Stimulated activated CD4-positive, alpha-beta T cell treated with anti-CD3 and anti-CD28 coated beads, Interleukin-15, amount 100 ng/mL, for 48 hours (primary cell): ENCODE results near the gene SIRPB2.

Source experiments
- DNase-seq, 2 donors: peaks; one replicate each; pipeline ENCODE4 v3.0.0-alpha.2; 2020; ENCODE audit warnings: low read depth in 2 of 2

The SIRPB2 gene

DNA sequence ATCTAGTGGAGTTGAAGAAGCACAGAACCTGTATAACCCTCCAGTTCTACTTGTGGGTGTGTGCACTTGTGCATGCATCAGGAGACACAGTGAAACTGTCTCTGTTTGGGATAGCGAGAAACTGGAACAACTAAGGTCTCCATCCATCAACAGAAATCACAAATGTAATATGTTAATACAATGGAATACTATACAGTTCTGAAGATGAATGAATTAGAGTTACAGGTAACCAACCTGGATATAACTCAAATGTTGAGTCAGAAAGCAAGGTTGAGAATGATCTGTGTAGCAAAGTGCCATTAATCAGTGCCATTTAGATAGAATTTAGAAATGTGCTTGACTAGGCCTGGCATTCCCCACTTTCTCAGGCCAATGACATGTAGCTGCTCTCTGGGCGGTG is 20.0 kb downstream of the SIRPB2 start:
- DNase-seq, result no peak

DNA sequence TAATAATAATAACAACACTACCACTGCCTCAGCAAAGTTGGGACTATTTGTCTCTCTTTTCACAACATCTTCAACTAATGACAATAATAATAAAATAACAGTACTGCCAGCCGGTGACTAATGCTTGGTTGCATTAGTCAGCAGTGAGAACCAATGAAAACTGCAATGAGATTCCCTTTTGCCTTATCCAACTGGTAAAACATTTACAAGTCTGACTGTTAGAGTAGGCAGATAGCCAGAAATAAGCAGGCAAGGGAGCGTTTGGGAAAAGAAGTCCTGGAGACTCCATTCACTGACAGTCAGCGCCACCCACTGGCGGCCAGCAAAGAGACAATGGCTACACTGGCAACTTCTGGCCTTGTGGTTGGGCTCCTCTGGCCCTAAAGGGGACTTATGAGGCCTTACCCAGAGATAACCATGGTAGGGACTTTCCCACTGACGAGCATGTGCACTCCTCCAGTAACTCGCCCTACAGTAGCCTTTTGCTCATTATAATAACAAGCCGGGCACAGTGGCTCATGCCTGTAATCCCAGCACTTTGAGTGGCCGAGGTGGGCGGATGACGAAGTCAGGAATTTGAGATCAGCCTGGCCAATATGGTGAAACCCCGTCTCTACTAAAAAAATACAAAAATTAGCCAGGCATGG is 21.2 kb downstream of the SIRPB2 start:
- DNase-seq, result no peak

DNA sequence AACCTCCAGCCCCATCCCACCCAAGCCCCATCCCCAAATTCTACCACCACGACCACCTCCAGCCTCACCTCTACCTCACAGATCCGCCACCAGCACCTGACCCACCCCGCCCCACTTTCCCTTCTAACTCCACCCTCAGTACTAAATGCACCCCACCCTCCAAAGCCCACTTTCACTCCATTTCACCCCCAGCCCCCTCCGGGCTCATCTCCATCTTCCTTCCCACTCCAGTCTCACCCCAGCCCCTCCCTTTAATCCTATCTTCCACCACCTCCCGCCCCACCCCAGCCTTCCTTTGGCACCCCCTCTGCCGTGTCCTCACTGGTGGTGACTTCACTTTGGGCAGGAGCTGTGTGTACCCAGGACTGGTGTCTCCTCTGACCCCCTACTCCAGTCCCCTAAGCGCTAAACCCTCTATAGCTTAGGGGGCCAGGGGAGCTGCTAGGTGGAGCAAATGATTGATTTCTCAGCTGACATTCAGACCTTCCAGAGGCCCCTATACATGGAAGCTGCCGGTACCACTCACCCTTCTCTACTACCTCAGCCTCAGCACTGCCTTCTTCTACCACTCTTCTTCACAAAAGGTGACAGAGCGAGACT is 21.8 kb downstream of the SIRPB2 start:
- no peak for DNase-seq

DNA sequence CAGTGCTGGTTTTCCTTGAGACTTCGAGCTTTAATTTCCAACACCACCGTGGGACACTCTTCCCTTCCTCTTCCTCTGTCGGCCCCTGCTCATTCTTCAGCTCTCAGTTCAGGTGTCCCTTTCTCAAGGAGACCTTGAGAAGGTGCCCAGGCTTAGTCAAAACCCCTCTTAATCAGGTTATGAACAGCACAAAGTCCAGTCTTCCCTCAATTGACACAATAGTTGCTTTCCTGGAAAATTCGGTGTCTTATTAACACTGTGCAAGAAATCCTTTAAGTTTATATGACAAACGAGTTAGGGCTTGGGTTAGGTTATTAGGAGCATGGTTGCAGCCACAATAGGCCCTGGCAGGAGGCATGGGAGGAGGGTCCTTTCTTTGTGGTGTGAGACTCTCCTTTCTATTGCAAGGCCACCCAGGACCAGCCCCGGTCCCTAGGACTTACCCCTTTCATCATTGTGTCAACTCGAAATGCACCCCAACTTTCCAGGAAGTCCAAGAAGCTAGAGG is 23.0 kb downstream of the SIRPB2 start:
- no peak for DNase-seq

DNA sequence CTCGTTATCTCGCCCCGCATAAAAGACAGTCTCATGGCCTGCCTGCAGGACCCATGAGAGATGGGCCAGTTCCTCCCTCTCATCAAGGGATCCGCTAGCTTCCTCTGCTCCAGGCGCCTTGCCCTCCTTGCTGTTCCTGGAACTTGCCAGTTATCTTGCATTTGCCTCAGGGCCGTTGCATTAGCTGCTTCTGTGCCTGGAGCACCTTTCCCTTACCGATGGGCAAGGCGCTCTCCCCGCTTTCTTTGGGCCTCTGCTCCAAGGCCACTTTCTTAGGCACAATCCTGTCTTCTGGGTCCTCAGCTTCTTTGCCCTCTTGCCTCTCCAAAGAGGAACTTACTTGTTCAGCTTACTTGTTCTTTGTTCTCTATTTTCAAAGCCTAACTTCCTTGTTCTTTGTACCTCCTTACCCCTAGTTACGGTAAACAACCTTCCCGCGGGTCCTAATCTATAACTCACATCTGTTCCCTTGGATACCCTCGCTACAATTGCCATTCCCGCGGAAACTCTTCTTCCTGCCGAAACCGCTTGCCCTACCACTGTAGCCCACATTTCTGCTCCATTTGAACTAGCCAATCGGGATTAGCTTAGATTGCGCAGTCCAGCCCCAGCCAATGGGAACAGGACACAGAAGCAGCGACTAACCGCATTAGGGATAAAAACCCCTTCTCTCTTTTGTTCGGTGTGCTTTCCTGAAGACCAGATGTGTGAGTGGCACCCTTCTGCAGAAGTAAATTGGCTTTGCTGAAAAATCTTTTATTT is 23.7 kb downstream of the SIRPB2 start:
- no peak for DNase-seq

DNA sequence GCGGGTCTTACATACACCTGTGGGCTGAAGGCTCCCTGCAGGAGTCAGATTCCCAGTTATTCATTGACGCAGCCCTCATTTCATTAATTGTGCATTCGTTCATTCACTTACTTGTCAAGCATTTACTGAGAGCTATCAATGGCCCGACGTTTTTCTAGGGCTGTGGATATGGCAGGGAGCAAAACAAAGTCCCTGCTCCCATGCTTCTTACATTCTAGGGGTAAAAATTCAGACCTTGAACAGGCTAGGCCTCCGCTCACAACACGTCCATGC is 24.2 kb downstream of the SIRPB2 start:
- no peak for DNase-seq

DNA sequence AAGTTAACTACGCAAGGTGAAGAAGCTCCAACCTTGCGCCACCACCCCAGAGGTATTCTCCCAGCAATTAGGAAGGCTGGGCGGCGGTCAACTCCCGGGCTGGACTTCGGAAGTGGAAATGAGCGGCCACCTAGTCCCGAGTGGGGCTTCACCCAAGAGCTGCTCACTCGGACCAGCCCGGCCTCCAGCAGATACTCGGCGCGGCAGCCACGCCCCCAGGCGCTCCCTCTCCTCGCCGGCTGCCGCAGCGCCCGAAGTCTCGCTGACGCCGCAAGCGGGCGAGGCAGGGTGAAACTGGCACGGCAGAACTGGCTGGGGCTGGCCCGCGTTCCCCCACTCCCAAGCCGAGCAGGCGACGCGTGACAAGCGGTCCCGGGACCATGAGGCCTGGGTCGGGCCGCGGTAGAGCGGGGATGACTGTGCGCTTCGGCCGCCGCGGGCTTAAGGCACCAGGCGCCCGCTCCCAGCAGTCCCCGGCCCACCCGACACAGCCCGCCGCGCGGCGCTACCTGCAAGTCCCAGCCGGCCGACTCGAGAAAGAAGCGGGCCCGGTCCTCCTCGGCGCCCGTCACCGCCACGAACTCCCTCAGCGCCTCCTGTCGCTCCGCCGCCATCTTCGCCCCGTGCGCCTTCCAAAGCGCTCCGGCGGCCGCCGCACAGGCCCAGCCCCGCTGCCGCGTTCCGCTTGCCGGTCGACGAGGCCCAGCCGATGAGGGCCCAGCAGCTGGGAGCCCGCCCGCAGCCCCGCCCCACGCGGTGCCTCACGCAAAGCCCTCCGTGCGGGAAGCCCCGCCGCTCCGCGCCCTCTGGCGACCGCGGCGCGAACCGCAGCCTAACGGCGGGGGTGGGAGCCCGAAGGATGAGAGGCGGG is 24.8 kb downstream of the SIRPB2 start, which contains the start of gene NSFL1C:
Gene NSFL1C, minus strand, starts transcription at position 639 of the 871 bp plus-strand sequence. Its CDS starts 25 bp downstream, at position 614.
- peak; percentile 91 to 97 for DNase-seq

DNA sequence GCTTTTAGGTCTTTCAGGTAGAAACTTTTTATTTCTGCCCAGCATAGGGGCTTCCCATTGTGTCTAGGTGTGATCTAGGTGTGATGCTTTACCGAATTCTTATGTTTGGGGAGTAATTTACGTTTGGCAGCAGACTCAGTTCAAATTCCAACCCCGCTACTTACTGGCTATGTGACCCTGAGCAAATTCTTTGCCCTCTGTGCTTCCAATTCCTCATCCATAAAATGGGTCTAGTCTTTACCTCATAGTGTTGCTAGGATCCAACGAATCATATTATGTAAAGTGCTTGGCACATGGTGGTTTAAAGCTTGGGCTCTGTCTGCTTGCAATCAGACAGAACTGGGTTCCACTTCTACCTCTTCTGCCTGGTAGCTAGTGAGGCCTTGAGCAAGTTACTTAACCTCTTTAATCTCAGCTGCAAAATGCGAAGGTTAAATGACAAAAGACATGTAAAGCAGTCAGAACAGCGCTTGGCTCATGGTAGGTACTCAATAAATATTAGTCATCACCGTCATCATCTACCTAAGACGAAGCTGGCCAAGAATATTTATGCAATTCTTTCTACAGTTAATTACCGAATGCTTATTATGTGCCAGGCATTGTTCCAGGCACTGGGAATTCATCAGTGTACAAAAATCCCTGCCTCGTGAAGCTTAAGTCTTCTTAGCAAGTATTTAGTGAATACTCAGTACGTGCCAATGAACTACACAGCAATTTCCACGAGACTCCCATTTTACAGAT is 25.6 kb downstream of the SIRPB2 start:
- DNase-seq, result no peak

DNA sequence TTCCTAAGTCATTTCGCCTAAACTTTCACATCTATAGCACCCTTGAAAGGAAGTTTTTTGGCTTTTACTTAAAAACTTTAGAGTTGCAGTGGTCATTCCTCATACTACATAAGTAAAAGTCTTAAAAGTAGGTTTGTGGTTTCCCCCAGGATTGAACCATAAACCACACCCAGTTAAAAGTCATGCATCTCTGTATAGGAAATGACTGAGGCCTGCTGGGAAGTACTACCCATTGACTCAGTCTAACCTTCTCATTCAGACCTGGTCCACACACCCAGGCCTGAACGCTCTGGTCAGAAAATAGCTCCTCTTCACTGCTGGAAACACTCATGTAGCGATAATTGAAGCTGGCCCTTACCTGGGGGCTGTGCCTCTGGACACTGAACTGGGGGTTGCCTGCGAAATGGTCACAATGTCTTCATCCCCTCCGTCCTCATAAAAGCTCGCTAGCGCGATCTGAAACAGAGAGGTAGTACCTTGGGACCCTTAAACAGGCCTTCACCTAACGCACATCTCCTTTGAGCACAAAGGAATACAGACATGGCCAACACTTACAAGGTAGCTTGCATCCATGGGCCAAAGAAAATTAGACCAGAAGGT is 27.1 kb downstream of the SIRPB2 start:
- DNase-seq, result no peak

DNA sequence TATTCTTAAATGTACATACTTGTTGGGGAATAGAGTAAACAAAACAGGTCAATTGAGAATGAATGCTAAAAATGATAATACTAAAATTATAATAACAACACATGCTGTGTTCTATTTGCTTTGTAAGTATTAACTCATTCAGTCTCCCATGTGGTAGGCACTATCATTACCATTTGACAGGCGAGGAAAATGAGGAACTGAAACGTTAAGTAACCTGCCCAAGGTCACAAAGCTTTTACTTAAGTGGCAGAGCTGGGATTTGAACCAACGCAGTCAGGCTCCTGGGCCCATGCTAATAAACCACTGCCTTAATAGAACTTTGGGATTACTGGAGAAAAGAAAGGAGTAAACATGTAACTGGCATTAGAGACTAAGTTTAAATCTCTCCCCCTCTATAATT is 28.4 kb downstream of the SIRPB2 start:
- no peak for DNase-seq

DNA sequence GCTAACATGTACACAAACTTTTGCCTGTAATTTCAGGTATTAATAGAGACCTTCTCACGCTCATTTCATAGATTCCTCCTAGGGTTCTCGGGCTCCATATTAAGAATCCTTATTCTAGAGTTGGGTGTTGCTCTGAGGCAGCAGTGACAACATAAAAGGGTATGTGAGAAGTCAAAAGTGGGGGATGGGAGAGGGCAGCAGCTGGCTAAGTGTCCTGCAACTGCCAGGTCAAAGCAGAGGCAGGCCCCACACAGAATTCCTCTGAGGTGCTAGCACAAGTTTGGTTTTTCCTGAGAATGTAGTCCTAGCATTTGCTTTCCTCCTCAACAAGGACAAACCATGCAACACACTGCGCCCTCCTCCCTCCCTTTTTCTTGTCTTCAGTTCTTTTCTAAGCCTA is 29.2 kb downstream of the SIRPB2 start:
- no peak for DNase-seq

DNA sequence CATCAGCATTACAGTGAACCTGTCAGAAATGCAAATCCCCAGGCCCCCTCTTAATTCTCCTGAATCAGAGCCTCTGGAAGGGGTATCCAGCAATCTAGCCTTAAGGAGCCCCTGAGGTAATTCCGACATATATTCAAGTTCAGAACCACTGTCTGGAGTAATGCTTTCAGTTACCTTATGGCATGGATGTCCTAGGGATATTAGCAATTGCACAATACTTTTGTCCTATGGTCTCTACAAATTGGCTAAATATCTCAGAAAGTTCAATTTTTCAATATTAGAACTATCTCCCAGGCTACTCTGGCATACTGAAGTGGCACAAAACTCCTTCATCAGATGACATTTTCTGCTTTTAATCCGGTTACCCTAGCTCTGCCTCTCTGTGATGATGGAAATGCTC is 30.9 kb downstream of the SIRPB2 start:
- DNase-seq, result no peak

DNA sequence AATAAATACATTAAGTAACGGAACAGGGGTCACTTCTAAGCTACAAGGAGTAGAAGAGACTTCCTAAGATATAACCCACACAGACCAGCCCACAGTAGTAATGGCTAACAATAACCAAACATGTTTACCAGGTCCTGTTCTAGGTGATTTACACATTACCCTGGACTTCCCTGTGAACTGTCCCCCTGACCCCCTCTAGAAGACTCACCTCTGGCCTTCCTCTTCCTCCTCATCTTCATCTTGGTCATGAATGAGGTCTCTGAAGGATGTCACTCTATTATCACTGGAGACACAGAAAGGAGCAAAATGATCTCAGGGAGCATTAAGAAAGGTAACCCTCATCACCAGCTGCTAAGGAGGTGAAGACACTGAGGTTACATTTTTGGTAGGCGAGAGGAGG is 33.2 kb downstream of the SIRPB2 start:
- DNase-seq, result no peak

DNA sequence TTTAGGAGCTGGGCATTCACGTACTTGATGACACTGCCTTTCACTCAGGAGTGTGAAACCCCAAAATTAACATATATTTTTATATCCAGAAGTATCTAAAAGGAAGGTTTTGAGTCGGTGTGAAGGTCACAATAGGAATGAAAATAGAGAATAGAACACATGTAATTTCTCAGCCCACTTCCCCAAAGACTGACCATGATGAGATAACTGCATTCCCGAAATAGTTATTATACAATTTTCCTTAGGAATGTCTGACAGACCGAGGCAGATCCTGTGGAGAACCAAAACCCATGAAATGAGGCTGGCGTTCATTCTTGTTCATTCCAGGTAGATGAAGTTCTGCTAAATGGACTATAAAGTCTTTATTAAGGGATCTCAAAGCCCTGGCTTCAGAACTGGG is 34.9 kb downstream of the SIRPB2 start:
- no peak for DNase-seq

DNA sequence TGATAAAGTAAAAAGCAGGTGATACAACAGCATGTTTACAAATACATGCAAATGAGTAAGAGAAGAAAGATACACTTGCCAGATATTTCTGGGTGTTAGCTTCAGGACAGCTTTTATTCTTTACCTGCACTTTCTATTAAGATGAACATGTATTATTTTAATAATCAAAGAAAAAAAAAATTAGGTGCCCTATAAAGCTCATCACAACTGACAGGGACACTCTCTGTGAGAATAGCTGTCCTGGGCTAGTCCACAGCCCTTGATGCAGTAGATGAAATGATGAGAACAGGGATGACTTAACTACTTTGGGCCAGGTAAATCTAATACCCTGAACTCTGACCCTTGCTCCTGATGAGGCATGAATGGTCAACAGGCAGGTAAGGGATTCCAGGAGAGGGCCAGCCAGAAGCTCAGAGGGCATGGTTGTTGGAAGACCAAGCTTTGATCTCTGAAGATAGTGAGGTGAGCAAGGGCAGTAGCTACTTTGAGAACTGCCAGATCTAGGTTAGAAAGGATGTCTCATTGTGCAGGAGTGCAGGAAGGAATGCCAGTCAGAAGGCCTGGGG is 40.2 kb downstream of the SIRPB2 start:
- DNase-seq, result no peak

DNA sequence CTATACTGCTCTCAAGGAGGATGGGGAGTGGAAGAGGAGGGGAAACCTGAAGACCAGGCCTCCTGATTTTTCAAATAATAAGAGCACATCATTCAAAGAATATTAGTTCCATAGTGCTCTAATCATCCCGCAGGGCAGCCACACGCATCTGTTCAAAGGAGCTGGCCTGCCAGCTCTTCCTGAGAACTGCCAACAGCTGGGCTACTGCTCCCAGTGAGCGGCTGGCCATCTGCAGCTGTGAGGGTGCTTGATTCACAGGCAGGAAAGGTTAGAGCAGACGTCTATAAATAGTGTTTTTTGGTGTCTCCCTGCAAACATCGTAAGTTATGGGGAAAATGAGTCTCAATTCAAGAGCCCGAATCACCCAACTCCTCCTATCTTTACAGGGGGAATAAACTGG is 41.9 kb downstream of the SIRPB2 start:
- no peak for DNase-seq

DNA sequence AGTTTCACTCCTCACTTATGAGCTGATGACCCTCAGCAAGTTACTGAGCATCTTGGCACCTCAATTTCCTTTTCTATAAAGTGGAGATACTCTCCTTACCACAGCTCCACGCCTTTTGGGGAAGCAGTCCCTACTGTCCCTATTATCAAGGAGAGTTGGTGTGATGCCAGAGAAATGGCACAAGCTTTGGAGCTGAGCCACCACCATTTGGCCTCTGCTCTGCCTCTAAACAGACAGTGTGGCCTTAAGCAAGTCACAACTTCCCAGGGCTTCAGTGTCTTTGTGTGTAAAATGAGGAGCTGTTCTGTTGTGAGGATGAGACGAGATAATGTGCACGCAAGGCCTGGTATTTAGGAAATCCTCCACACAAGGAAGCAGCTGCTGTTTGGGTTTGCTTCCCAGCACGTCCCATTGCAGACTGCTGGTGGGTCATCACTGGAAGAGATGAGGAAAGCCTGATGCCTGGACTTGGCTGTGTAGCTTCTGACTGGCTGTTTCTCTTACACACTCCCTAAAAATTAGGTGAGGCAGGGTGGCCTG is 43.1 kb downstream of the SIRPB2 start:
- DNase-seq, result no peak

DNA sequence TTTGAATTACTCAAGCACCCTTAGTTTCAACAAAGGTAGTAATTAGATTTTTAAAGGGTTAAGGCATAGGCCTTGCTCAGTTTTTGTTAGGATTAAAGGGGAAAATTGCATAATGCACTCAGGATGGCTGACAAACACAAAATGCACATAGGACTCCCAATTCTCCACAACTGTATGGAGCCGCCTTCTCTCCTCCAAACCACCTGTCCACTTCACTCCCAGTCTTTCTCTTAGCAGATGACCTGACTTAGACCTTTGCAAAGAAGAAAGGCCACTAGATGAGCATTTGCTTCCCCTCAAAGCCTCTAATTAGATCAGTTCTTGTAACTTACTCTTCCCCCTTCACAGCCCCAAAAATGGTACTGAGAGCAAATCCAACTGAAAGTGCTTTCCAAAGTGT is 44.7 kb downstream of the SIRPB2 start:
- DNase-seq, result no peak

DNA sequence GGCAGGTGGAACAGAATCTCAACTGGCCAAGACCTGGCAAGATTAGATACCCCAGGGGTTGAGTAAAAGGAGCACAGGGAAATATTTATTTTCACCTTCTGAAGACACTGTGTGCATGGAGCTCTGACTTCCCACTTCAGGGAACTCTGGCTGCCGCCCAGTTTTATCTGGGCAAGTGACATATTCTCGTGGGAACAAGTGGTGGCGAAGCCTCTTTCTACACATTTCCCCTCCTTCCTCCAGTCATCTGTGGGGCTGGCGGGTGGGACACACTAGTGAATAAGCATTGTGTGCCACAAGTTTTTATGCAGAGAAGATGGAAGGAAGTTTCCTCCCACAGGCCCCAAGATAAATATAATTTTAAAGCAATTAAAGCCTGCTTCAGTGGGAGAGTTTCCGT is 48.1 kb downstream of the SIRPB2 start:
- DNase-seq, result no peak

DNA sequence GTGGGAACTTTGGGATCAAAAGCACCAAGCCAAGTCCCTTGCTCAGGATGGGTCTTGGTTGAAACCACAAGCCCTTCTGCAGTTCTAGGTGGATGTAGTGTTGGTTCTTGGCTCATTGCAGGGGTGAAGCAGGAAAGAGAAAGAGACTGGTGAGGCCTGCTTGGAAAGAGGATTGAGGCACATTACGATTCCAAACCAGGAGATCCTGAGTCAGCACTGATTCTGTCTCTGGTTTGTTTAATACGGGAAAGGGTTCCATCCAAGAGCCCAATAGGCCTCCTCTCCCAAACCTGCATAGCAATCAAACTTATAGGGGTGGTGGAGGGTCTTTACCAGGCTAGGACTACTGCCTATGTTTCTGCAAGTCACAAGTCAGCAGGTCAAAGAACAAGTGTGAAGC is 48.9 kb downstream of the SIRPB2 start:
- no peak for DNase-seq
